ENCODE results near the gene HNRNPA0.
"Not testable (repeated sequence)": the region's sequence is repeated elsewhere in the genome, so short reads cannot be mapped to it uniquely, and the experiment has no call there.

Gene HNRNPA0

DNA sequence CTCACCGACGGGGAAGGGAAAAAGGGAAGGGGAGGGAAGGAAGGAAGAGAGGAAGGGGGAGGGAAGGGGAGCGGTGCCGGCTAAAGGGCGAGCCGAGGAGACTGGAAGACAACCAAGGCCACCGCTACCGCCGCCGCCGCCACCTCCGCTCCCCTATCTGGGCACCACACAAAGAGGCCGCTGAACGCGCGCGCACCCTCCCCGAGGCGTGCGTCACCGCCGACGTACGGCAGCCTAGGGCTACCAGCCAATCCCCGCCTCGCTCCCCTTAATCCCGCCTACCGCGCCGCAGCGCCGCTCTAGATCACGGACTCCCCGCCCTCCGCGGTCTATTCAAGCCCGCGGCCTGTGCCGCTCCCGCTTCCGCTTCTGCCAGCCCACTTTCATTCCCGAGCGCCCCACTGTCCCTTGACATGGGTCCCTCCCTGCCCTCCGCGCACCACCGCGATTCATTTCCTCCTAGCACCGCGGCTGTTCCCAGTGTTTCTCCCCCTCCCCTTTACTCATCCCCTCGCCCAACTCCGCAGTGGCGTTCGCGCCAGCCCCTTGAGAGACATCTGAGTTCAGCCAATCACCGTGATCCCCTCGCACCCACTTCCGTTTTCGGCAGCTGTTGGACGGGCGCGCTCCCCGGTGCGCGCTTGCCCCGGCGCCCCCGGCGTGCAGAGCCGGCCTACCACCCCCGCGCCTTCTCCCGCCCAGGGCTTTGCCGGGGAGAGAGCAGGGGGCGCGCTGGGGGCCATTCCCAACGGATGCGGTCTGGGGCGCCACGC, at the start of gene HNRNPA0:
Gene HNRNPA0, minus strand, starts transcription at position 176 of the 773 bp plus-strand sequence. CDS start 297 bp downstream, outside the sequence.
- DNase-seq: peak; percentile 95

DNA sequence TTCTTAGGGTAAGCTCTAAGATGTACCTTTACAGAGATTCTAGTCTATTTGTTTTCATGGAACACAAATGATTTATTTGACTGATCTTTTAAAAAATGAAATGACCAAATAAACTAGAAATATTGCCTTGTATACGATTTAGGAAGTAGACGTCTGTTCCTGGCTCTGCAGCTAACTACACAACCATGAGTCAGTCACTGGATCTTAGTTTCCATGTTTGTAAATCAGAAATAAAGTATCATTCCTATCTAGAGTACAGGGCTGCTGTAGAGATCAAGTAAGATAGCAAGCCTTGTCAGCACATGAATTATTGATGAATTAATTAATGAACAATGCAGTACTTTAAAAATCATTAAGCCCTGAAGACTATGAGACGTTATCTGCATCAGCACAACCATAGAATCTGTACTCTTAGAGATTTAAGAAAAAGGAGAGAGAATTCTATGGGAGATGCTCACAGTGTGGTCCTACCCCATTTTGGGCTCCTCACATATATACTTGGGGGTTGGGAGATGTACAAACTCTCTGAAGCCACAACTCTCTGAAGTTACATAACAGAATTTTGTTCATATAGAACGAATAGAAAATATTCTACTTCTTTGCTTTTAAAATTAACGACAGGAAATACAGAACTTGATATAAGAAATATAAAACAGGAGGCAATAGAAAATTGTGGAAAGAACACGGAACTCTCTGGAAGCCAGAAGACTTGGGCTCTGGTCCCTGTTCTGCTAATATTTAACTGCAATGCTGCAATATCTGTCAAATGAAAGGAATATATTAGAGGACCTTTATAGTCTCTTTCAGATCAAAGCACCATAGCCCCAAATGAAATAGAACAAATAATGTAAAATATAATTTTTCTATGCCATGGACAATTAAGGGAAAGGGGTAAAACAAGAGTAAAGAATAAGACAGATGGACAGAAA, 48.4 kb upstream of the HNRNPA0 start:
- DNase-seq: no peak

DNA sequence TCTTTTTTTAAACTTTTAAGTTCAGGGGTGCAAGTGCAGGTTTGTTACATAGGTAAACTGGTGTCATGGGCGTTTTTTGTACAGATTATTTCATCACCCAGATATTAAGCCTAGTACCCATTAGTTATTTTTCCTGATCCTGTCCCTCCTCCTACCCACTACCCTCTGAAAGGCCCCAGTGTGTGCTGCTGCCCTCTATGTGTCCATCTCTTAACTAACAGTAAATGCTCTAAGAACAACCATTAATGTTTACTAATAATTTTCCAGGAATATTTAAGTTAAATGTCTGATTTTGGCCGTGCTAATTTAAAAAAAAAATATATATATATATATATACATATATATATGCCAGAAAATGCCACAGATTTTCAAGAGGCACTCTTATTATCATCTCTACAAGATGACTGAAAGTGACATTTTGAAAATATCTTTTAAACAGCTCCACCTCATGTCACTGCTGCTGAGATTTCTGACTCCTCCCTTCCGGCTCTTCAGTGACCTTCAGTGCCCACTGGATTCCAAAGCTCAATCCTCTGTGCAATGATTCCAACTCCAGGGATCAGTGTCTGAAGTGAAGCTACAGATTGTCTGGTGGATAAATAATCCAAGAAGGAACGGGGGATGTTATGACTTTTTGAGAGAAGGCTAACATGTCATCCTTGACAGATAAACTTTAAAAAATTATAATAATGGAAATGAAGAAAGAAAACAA, 46.7 kb upstream of the HNRNPA0 start:
- DNase-seq: no peak

- DNase-seq: no peak
Observed at GRCh38 chr5:137796279-137796678, 42.1 kb upstream of the HNRNPA0 start.

GRCh38 chr5:137794863-137795262, 40.7 kb upstream of the HNRNPA0 start:
- no peak for DNase-seq

DNA sequence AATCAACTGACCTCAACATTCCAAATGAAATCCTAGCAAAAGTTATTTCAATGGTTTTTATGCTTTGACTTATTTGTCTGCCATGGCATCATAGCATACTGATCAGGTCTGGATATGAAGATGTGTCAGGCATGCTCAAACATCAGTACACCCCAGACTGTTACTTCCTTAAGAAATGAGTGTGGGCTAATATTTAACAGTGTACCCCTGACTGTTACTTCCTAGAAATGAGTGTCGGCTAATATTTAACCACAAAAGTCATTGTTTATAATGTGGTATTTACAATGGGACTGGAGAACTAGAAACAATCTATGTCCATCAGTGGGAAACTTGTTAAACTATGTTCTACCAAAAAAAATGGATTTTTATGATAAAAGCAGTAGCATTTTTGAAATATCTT, 38.1 kb upstream of the HNRNPA0 start:
- no peak for DNase-seq

- DNase-seq: no peak
Observed at GRCh38 chr5:137791799-137792198, 37.6 kb upstream of the HNRNPA0 start.

- DNase-seq: no peak
Observed at GRCh38 chr5:137791387-137791786, 37.2 kb upstream of the HNRNPA0 start.

GRCh38 chr5:137788560-137788959, 34.4 kb upstream of the HNRNPA0 start:
- DNase-seq: not testable (repeated sequence)

DNA sequence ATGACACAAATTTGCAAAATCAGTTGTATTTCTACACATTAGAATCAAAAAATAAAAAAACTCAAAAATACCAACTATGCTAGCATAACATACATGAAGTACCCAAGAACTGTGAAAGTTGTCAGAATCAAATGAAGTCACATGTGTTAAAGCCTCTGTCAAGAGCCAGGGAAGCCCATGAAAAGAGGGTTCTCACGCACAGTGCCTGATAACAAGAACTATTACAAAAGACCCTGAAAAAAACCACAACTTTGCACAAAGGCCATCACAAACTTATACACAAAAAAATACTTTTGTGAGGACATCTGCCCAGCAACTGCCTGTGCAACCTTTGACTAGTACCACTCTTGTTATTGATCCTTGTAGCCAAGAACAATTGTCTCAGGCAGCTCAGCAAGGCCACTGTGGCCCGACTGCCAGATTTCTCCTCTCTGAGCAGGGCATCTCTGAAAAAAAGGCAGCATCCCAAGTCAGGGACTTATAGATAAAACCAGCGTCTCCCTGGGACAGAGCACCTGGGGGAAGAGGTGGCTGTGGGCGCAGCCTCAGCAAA, 28.9 kb upstream of the HNRNPA0 start:
- DNase-seq: no peak

DNA sequence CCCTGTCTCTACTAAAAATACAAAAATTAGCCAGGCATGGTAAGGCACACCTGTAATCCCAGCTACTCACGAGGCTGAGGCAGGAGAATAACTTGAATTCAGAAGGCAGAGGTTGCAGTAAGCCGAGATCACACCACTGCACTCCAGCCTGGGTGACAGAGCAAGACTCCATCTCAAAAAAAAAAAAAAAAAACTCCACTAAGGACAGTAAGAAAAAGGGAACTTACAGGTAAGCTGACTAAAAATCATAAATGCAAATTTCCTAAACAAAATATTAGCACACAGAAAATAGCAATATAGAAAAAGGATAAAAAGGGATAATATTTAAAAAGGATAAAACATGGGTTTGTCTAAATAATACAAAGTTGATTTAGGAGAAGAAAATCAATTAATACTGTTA, 27.9 kb upstream of the HNRNPA0 start:
- no peak for DNase-seq

DNA sequence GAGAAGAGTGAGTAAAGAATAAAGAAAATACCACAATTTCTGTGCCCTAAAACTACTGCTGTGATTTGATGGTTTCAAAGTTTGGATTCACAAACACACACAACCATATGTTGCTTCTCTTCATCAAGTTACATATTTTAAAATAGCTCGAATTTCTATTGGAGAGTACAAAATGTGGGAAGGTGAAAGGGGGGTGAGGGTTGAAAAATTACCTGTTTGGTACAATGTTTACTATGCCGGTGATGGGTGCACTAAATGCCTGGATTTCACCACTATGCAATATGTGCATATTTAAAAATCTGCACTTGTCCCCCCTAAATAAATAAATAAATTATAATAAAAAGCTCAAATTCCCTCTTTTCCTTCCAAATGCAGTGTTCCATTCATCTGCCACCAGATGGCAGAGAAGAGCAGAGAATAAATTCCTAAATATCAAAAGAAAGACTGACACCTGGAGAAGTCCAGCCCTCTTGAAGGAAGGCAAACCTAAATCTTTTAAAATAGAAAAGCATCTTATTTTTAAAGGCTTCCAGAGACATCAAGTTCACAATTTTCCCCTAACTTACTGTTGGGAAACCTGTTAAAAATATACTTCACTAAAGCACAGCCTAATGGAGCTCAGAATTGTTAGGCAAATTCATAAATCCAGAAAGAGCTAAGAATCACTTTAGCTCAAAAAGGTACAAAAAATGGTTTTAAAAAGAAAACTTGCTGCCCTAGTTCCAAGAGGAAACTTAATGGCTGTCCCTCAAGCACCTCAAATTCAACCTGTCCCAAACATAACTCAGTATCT, 24.8 kb upstream of the HNRNPA0 start:
- DNase-seq: peak; percentile 30

DNA sequence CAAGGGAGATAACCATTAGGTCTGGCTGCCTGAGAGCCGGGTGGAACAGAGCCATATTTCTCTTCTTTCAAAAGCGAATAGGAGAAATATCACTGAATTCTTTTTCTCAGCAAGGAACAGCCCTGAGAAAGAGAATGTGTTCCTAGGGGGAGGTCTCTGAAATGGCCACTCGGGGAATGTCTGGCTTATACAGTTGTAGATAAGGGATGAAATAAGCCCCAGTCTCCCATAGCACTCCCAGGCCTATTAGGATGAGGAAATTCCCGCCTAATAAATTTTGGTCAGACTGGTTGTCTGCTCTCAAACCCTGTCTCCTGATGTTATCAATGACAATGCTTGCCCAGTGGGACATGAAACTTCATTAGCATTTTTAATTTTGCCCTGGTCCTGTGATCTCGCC, 13.8 kb upstream of the HNRNPA0 start:
- not testable (repeated sequence) for DNase-seq

GRCh38 chr5:137761566-137761965, 7.4 kb upstream of the HNRNPA0 start:
- no peak for DNase-seq

- DNase-seq: no peak
Observed at GRCh38 chr5:137760719-137761516, 6.8 kb upstream of the HNRNPA0 start.

DNA sequence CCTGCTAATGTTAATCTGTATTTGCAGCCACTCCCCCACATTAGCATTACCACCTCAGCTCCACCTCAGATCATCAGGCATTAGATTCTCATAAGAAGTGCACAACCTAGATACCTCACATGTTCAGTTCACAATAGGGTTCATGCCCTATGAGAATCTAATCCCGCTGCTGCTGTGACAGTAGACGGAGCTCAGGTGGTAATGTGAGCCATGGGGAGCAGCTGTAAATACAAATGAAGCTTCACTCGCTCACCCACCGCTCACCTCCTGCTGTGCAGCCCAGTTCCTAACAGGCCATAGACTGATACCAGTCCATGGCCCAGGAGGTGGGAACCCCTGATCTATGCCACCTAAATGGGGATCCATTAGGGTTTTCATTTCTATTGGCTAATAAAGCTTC, 6.1 kb upstream of the HNRNPA0 start:
- no peak for DNase-seq

- no peak for DNase-seq
Observed at GRCh38 chr5:137758715-137759306, 4.6 kb upstream of the HNRNPA0 start.

GRCh38 chr5:137758121-137758520, 4.0 kb upstream of the HNRNPA0 start:
- no peak for DNase-seq

- no peak for DNase-seq
Observed at GRCh38 chr5:137757634-137758033, 3.5 kb upstream of the HNRNPA0 start.

DNA sequence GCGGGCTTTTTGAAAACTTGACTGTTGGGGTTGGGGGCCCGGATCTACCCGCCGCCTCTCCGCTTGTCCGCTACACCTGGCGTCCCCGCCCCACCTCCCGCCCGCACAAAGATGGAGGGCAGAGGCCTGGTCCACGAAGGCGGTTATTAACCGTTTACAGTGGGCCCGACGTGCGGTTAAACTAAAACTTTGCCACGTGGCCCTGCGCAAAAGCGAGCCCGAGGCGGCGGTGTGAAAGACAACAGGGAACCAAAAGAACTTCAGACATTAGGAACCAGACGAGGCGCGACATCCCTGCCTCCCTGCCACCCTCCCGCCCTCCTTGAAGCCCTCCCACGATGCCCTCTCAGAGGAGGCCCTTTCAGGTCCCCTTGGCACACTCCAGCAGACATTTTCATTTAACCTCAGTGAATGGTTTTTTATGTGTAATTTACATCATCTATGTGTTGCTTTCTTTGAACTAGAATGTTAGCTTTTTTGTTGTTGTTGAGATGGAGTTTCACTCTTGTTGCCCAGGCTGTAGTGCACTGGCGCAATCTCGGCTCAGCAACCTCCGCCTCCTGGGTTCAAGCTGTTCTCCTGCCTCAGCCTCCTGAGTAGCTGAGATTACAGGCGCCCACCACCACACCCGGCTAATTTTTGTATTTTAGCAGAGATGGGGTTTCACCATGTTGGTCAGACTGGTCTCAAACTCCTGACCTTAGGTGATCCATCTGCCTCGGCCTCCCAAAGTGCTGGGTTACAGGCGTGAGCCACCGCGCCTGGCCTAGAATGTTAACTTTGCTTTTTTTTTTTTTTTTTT, 999 bp upstream of the HNRNPA0 start:
- peak; percentile 63 for DNase-seq
